Measurements from ENCODE around the gene PSG5.
A peak's percentile ranks its signal among the peaks of the same experiment; 100 is the strongest.
"Not testable (repeated sequence)": the region's sequence is repeated elsewhere in the genome, so short reads cannot be mapped to it uniquely, and the experiment has no call there.

PSG5 gene

GRCh38 chr19:43201337-43201801 is 15.0 kb upstream of the PSG5 start (continued):
- TF ChIP-seq, protein P1, sequence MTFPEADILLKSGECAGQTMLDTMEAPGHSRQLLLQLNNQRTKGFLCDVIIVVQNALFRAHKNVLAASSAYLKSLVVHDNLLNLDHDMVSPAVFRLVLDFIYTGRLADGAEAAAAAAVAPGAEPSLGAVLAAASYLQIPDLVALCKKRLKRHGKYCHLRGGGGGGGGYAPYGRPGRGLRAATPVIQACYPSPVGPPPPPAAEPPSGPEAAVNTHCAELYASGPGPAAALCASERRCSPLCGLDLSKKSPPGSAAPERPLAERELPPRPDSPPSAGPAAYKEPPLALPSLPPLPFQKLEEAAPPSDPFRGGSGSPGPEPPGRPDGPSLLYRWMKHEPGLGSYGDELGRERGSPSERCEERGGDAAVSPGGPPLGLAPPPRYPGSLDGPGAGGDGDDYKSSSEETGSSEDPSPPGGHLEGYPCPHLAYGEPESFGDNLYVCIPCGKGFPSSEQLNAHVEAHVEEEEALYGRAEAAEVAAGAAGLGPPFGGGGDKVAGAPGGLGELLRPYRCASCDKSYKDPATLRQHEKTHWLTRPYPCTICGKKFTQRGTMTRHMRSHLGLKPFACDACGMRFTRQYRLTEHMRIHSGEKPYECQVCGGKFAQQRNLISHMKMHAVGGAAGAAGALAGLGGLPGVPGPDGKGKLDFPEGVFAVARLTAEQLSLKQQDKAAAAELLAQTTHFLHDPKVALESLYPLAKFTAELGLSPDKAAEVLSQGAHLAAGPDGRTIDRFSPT (tag by site-specific recombination; IDR thresholded peaks at IDR 0.05) = peak; percentile 89
- peak; percentile 41; the same call in 1 of the 2 replicates for TF ChIP-seq ZNF501 (tag by site-specific recombination; IDR thresholded peaks at IDR 0.05)
- TF ChIP-seq BCL11A (tag by site-specific recombination; IDR thresholded peaks at IDR 0.05; ENCODE audit: low read depth) = peak; percentile 94; the same call in 1 of the 2 replicates
- TF ChIP-seq, protein P2, sequence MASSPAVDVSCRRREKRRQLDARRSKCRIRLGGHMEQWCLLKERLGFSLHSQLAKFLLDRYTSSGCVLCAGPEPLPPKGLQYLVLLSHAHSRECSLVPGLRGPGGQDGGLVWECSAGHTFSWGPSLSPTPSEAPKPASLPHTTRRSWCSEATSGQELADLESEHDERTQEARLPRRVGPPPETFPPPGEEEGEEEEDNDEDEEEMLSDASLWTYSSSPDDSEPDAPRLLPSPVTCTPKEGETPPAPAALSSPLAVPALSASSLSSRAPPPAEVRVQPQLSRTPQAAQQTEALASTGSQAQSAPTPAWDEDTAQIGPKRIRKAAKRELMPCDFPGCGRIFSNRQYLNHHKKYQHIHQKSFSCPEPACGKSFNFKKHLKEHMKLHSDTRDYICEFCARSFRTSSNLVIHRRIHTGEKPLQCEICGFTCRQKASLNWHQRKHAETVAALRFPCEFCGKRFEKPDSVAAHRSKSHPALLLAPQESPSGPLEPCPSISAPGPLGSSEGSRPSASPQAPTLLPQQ (tag by site-specific recombination; IDR thresholded peaks at IDR 0.05) = peak; percentile 95
- TF ChIP-seq ZNF518A (tag by site-specific recombination; conservative IDR thresholded peaks at IDR 0.05; ENCODE audit: low read depth) = peak; percentile 46; the same call in 1 of the 2 replicates
- TF ChIP-seq ZNF184 (tag by site-specific recombination; IDR thresholded peaks at IDR 0.05) = peak; percentile 70
- peak; percentile 92 for TF ChIP-seq KLF8 (tag by site-specific recombination; IDR thresholded peaks at IDR 0.05)
- TF ChIP-seq, protein P3, sequence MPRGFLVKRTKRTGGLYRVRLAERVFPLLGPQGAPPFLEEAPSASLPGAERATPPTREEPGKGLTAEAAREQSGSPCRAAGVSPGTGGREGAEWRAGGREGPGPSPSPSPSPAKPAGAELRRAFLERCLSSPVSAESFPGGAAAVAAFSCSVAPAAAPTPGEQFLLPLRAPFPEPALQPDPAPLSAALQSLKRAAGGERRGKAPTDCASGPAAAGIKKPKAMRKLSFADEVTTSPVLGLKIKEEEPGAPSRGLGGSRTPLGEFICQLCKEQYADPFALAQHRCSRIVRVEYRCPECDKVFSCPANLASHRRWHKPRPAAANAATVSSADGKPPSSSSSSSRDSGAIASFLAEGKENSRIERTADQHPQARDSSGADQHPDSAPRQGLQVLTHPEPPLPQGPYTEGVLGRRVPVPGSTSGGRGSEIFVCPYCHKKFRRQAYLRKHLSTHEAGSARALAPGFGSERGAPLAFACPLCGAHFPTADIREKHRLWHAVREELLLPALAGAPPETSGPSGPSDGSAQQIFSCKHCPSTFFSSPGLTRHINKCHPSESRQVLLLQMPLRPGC (tag by site-specific recombination; IDR thresholded peaks at IDR 0.05) = peak; percentile 89
- 0 out of 2 replicates have a peak, but pooled peaks have one; percentile 67 for TF ChIP-seq HOXD13 (CRISPR knock-in tag; IDR thresholded peaks at IDR 0.05; ENCODE audit: borderline replicate concordance)

- H3K4me3 ChIP-seq (ENCODE audit: low read depth, low read length); POLR2A ChIA-PET; H3K27ac ChIP-seq (ENCODE audit: extremely low read depth, low read depth, low read length); H3K9me3 ChIP-seq (ENCODE audit: control insufficient read depth, insufficient read depth, low read depth, low read length); H3K36me3 ChIP-seq (ENCODE audit: control insufficient read depth in 2 of 2, insufficient read depth in 1 of 2, low read length in 2 of 2); H3K4me1 ChIP-seq (ENCODE audit: control insufficient read depth, insufficient read depth, low read length): not testable (repeated sequence)
- peak; percentile 92 for TF ChIP-seq ZBTB17 (tag by site-specific recombination; IDR thresholded peaks at IDR 0.05)
- 0 out of 2 replicates have a peak, but pooled peaks have one; percentile 42 for TF ChIP-seq BCL11A (tag by site-specific recombination; IDR thresholded peaks at IDR 0.05; ENCODE audit: low read depth)
- TF ChIP-seq ZEB2 (tag by site-specific recombination; IDR thresholded peaks at IDR 0.05) = peak; percentile 40; the same call in 1 of the 2 replicates
- TF ChIP-seq, protein P4, sequence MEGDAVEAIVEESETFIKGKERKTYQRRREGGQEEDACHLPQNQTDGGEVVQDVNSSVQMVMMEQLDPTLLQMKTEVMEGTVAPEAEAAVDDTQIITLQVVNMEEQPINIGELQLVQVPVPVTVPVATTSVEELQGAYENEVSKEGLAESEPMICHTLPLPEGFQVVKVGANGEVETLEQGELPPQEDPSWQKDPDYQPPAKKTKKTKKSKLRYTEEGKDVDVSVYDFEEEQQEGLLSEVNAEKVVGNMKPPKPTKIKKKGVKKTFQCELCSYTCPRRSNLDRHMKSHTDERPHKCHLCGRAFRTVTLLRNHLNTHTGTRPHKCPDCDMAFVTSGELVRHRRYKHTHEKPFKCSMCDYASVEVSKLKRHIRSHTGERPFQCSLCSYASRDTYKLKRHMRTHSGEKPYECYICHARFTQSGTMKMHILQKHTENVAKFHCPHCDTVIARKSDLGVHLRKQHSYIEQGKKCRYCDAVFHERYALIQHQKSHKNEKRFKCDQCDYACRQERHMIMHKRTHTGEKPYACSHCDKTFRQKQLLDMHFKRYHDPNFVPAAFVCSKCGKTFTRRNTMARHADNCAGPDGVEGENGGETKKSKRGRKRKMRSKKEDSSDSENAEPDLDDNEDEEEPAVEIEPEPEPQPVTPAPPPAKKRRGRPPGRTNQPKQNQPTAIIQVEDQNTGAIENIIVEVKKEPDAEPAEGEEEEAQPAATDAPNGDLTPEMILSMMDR (tag by site-specific recombination; IDR thresholded peaks at IDR 0.05) = peak; percentile 83
- peak; percentile 64 for TF ChIP-seq ZNF654 (tag by site-specific recombination; IDR thresholded peaks at IDR 0.05; ENCODE audit: low read depth)
- 0 out of 2 replicates have a peak, but pooled peaks have one; percentile 3 for TF ChIP-seq SP3 (tag by site-specific recombination; IDR thresholded peaks at IDR 0.05)
- 0 out of 2 replicates have a peak, but pooled peaks have one; percentile 32 for TF ChIP-seq ZNF501 (tag by site-specific recombination; IDR thresholded peaks at IDR 0.05)
- 0 out of 2 replicates have a peak, but pooled peaks have one; percentile 48 for TF ChIP-seq ZNF2 (tag by site-specific recombination; IDR thresholded peaks at IDR 0.05)
- TF ChIP-seq BCL11B (tag by site-specific recombination; IDR thresholded peaks at IDR 0.05; ENCODE audit: low read depth) = 0 out of 2 replicates have a peak, but pooled peaks have one; percentile 15
- 0 out of 2 replicates have a peak, but pooled peaks have one; percentile 14 for TF ChIP-seq ZNF19 (tag by site-specific recombination; IDR thresholded peaks at IDR 0.05; ENCODE audit: low read depth)
- CTCF ChIA-PET = interaction anchor here (0.9 to 10.1 kb wide), 11 partner anchors 9 to 227 kb away, joined by 3 to 117 read pairs (median 4); partner anchors contain the start of gene PSG4
Measured at GRCh38 chr19:43198686-43199419, 12.5 kb upstream of the PSG5 start.

GRCh38 chr19:43197666-43198397 is 11.5 kb upstream of the PSG5 start:
- H3K27ac ChIP-seq (ENCODE audit: extremely low read depth, low read depth, low read length); H3K9me3 ChIP-seq (ENCODE audit: control insufficient read depth, insufficient read depth, low read depth, low read length); POLR2A ChIA-PET; H3K4me1 ChIP-seq (ENCODE audit: control insufficient read depth, insufficient read depth, low read length); H3K36me3 ChIP-seq (ENCODE audit: control insufficient read depth in 2 of 2, insufficient read depth in 1 of 2, low read length in 2 of 2); H3K4me3 ChIP-seq (ENCODE audit: low read depth, low read length): not testable (repeated sequence)
- CTCF ChIA-PET = interaction anchor here (0.8 to 10.1 kb wide), 8 partner anchors 10 to 228 kb away, joined by 3 to 117 read pairs (median 5); partner anchors contain the start of gene PSG4
